Neuron (in vitro differentiated cells): Measurements from ENCODE around the gene GATD1.

Experiments used
- H2AFZ ChIP-seq: one replicate; pipeline ENCODE4 v1.6.1; 2013; ENCODE audit warnings: low read depth, mild to moderate bottlenecking, inconsistent platforms, low read length, moderate library complexity
- H3K27me3 ChIP-seq: one replicate; pipeline ENCODE4 v1.6.1; 2013; ENCODE audit warnings: low read length; ENCODE audit not compliant: insufficient read depth
- H3K36me3 ChIP-seq: one replicate; pipeline ENCODE4 v1.6.1; 2013; ENCODE audit warnings: low read length; ENCODE audit not compliant: insufficient read depth
- H3K4me1 ChIP-seq: one replicate; pipeline ENCODE4 v1.6.1; 2013; ENCODE audit warnings: low read length; ENCODE audit not compliant: insufficient read depth
- H3K4me3 ChIP-seq: 2 replicates; pipeline ENCODE4 v1.5.1; 2013; ENCODE audit warnings: mild to moderate bottlenecking, low read length, moderate library complexity
- H3K9me3 ChIP-seq: one replicate; pipeline ENCODE4 v1.6.1; 2013; ENCODE audit warnings: low read length

GATD1 gene

DNA sequence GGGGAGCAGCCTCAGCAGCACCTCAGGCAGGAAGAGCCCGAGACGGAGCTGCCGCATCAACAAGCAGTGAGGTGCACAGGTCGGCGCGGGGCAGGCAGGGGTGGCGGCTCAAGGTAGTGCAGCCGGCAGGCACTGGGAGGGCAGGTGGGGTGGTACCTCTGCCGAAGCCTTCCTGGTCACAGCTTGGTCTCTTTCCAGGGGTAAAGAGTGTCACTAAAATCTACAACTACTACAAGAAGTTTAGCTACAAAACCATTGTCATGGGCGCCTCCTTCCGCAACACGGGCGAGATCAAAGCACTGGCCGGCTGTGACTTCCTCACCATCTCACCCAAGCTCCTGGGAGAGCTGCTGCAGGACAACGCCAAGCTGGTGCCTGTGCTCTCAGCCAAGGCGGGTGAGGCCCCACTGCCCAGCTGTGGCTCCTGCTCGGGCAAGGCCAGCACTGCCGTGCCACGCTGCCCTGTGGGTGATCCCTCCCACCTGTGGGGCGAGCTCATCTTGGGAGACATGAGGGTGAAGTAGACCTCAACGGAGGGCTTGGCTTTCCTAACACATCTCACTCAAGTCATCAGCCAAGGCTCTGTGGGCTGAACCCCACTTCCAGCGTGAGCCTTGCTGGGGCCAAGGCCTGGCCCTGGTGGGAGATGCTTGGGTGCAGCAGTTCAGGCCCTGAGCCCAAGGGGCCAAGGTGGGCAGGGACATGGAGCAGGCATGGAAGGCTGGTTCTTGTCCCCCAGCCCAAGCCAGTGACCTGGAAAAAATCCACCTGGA is 13.6 kb downstream of the GATD1 start:
- Histone ChIP-seq H3K4me3 (no peak overlapping the region), H3K27me3 (no peaks in the 10 kb centered on the region), H2AFZ (no peak overlapping the region), H3K9me3 (no peaks in the 10 kb centered on the region), H3K36me3 (peaks cover 72% of the 10 kb centered on the region), H3K4me1 (no peaks in the 10 kb centered on the region)

- Histone ChIP-seq H2AFZ (no peak overlapping the region), H3K4me3 (no peak overlapping the region), H3K9me3 (no peaks in the 10 kb centered on the region), H3K36me3 (peaks cover 73% of the 10 kb centered on the region), H3K27me3 (no peaks in the 10 kb centered on the region), H3K4me1 (no peaks in the 10 kb centered on the region)
Measured at GRCh38 chr11:763073-763463, 14.2 kb downstream of the GATD1 start.

- H3K4me3 ChIP-seq: no peak overlapping the region
- no peak overlapping the region for H2AFZ ChIP-seq
- no peaks in the 10 kb centered on the region for H3K9me3 ChIP-seq
- H3K4me1 ChIP-seq: no peaks in the 10 kb centered on the region
- H3K36me3 ChIP-seq: peaks cover 75% of the 10 kb centered on the region
- H3K27me3 ChIP-seq: no peaks in the 10 kb centered on the region
Measured at GRCh38 chr11:762421-763072, 14.7 kb downstream of the GATD1 start.

GRCh38 chr11:761526-762108 is 15.7 kb downstream of the GATD1 start:
- H3K36me3 ChIP-seq: peaks cover 75% of the 10 kb centered on the region
- H3K27me3 ChIP-seq: no peaks in the 10 kb centered on the region
- no peaks in the 10 kb centered on the region for H3K9me3 ChIP-seq
- no peak overlapping the region for H2AFZ ChIP-seq
- H3K4me3 ChIP-seq: no peak overlapping the region
- H3K4me1 ChIP-seq: no peaks in the 10 kb centered on the region

DNA sequence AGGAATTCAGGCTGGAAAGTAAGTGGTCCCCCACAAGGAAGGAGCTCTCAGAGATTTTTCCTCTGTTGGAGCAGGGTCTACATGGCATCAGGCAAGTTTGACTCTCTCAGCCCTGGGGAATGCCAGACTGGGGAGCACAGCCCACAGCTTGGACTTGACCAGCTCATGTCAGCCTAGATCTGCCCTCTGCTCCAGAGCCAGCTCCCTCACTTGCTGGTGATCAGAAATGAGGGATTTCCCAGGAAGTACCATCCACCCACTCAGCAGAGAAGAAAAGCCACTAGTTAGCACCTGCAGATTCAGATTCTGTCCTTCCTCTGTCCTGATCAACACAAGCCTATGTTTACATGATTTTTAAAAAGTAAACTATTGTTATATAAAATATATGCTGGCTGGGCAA is 17.1 kb downstream of the GATD1 start:
- H3K36me3 ChIP-seq: peaks cover 77% of the 10 kb centered on the region
- no peaks in the 10 kb centered on the region for H3K4me1 ChIP-seq
- no peaks in the 10 kb centered on the region for H3K27me3 ChIP-seq

GRCh38 chr11:749731-750130 is 27.6 kb downstream of the GATD1 start:
- no peak overlapping the region for H2AFZ ChIP-seq
- H3K4me3 ChIP-seq: no peak overlapping the region
- peaks cover 11% of the 10 kb centered on the region for H3K4me1 ChIP-seq
- H3K27me3 ChIP-seq: no peaks in the 10 kb centered on the region
- H3K9me3 ChIP-seq: no peaks in the 10 kb centered on the region
- peaks cover 8% of the 10 kb centered on the region for H3K36me3 ChIP-seq

More for the DNA sequence above, 17.1 kb downstream of the GATD1 start:
- H3K4me3 ChIP-seq: no peak overlapping the region
- no peaks in the 10 kb centered on the region for H3K9me3 ChIP-seq
- no peak overlapping the region for H2AFZ ChIP-seq

DNA sequence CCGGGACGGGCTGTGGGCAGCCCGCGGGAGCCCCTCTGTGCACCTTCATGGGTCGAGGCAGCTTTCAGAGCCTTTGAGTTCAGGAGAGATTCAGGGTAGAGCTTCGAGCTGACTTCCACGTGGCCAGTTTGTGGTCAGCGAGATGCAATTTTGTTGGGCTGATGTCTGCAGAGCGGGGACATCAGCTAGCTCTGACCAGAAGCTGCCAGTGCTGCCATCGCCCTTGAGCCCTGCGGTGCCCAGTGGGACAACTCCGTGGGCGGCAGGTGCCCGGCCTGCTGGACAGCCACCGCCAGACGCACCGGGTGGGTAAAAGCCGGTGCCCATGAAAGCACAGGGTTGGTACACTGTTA is 29.3 kb downstream of the GATD1 start:
- peaks cover 11% of the 10 kb centered on the region for H3K4me1 ChIP-seq
- no peaks in the 10 kb centered on the region for H3K9me3 ChIP-seq
- H3K27me3 ChIP-seq: no peaks in the 10 kb centered on the region
- H3K4me3 ChIP-seq: peak overlapping the region; percentile 95
- peaks cover 8% of the 10 kb centered on the region for H3K36me3 ChIP-seq
- H2AFZ ChIP-seq: peak overlapping the region; percentile 92

GRCh38 chr11:747158-748006 is 29.9 kb downstream of the GATD1 start, which contains the start of gene TALDO1:
TALDO1 (plus strand) TSS chr11:747464; CDS start chr11:747482, 18 bp downstream.
- H3K9me3 ChIP-seq: no peaks in the 10 kb centered on the region
- peaks cover 11% of the 10 kb centered on the region for H3K4me1 ChIP-seq
- H3K36me3 ChIP-seq: peaks cover 2% of the 10 kb centered on the region
- H3K4me3 ChIP-seq: peak within 1 kb of the TSS; percentile 95
- H3K27me3 ChIP-seq: no peaks in the 10 kb centered on the region
- H2AFZ ChIP-seq: peak within 1 kb of the TSS; percentile 92

DNA sequence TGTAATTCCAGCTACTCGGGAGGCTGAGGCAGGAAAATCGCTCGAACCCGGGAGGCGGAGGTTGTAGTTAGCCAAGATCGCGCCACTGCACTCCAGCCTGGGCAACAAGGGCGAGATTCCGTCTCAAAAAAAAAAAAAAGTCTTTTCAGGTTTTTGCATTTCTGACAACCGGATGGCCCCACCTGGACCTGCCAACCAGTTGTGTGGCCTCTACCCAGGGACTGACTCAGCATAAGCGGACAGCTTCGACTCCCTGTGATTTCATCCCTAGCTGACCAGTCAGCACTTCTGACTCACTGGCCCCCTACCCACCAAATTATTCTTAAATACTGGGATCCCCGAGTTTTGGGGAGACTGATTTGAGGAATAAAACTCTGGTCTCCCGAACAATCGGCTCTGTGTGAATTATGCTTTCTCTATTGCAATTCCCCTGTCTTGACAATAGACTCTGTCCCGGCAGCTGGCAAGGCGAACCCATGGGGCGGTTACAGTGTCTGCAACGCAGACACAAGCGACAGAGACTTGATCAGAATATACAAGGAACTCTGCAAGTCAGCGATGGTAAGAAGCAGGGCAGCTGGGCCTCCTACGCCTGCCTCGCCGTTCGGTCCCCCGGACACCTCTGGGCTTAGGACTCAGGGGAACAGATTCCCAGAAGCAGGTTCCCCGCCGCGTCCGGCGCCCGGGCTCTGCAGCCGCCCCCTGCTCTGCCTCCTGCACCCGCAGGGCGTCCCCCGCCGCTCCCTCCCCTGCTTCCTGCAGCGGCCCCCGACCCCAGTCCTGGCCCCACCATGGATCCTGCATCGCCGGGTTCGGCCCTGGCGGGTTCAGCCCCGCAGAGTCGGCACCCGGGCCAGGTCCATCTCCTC is 30.8 kb downstream of the GATD1 start:
- no peaks in the 10 kb centered on the region for H3K27me3 ChIP-seq
- H3K9me3 ChIP-seq: no peaks in the 10 kb centered on the region
- no peaks in the 10 kb centered on the region for H3K36me3 ChIP-seq
- H3K4me1 ChIP-seq: peaks cover 11% of the 10 kb centered on the region
- peak overlapping the region; percentile 92 for H2AFZ ChIP-seq
- peak overlapping the region; percentile 95 for H3K4me3 ChIP-seq

DNA sequence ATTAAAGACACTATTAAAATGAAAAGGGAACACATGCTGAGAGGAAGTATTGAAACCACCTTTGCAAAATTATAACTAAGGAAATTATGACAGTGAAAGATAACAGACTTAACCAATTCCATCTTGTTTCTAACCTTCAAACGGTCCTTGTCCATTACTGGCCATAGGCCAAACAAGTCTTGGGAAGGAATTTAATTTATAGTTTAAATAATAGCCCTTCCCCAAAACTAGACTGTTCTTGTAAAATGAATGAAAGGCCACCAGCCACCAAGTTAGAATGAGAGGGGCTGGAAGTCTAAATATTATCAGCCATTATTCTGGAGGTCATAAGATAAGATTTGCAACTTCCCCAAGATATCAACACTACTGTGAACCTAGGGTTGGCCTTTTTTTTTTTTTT is 31.9 kb downstream of the GATD1 start:
- Histone ChIP-seq H3K9me3 (no peaks in the 10 kb centered on the region), H3K4me1 (peaks cover 15% of the 10 kb centered on the region), H3K36me3 (no peaks in the 10 kb centered on the region), H3K27me3 (no peaks in the 10 kb centered on the region), H2AFZ (no peak overlapping the region), H3K4me3 (no peak overlapping the region)

- Histone ChIP-seq H3K4me1 (peaks cover 13% of the 10 kb centered on the region), H2AFZ (no peak overlapping the region), H3K27me3 (no peaks in the 10 kb centered on the region), H3K4me3 (no peak overlapping the region), H3K9me3 (no peaks in the 10 kb centered on the region), H3K36me3 (no peaks in the 10 kb centered on the region)
Measured at GRCh38 chr11:742571-743201, 34.6 kb downstream of the GATD1 start.

GRCh38 chr11:742156-742546 is 35.1 kb downstream of the GATD1 start:
- no peak overlapping the region for H3K4me3 ChIP-seq
- H3K9me3 ChIP-seq: no peaks in the 10 kb centered on the region
- no peak overlapping the region for H2AFZ ChIP-seq
- H3K4me1 ChIP-seq: peaks cover 19% of the 10 kb centered on the region
- no peaks in the 10 kb centered on the region for H3K36me3 ChIP-seq
- no peaks in the 10 kb centered on the region for H3K27me3 ChIP-seq
